Heart left ventricle (tissue), 13 donors: Measurements from ENCODE around the gene SH2D2A.

ENCODE experiments used
- CTCF ChIP-seq, 12 donors: fragments of 200-600 bp; sonication (generic) in 4 of 12; IDR thresholded peaks; one replicate each; pipeline versions ENCODE4 v1.5.0 to v1.8.0; 2018 to 2022; ENCODE audit warnings: antibody characterized with exemption in 12 of 12, mild to moderate bottlenecking in 5 of 12
- POLR2A ChIP-seq, 2 donors: fragments of 450-650 bp; IDR thresholded peaks; one replicate each; pipeline ENCODE4 v1.6.1; 2017; ENCODE audit warnings: antibody characterized with exemption in 2 of 2, mild to moderate bottlenecking in 2 of 2, moderate library complexity in 2 of 2
- donor health status: ischemic (EF 13 %, LVEDD 7.1; RV severe dilation, severe dysfunction).
- donor health status: DM: no; HTN: yes; CAD: no.
- donor health status: DM: no; HTN: no; CAD: no.
- donor health status: ischemic (EF 25% LVEDD 6.9; RV normal size, moderate dysfunction).
- donor health status: ischemic (EF 25% LVEDD 5.7; RV mildly dilated, moderate dysfunction).
- donor health status: ischemic (EF 35%, LVEDD 5.7; RV mildly dilated, moderate dysfunction).
- donor health status: nonischemic (EF 11% LVEDD 7.7; RV severe dilation, severe dysfunction).
- donor health status: DM: yes; HTN: yes; CAD: no.
- donor health status: PGD.
- donor health status: ischemic (EF 29% LVEDD 5.4; RV normal size, mild dysfunction).
- donor health status: nonischemic (EF 23%, LVEDD 6.1; RV moderate dilation, normal function).

GRCh38 chr1:156766298-156767100 is 50.1 kb downstream of the SH2D2A start:
- TF ChIP-seq POLR2A (IDR thresholded peaks at IDR 0.05): no peak
- TF ChIP-seq CTCF (IDR thresholded peaks at IDR 0.05): no peak
